HepG2 (cell line): Measurements from ENCODE around the gene RHOT2. TPM values are rescaled to one million over a fixed set of nuclear protein-coding genes. Genes with fewer than 3 reads are reported as not detected.
A peak's percentile ranks its signal among the peaks of the same experiment; 100 is the strongest.

Experiments used
- AGO1 ChIP-seq: fragments of 200-400 bp; formaldehyde crosslinking; IDR thresholded peaks from 2 replicates; pipeline ENCODE4 v1.6.1; 2017; ENCODE audit warnings: mild to moderate bottlenecking, low read depth, low read length, moderate library complexity; ENCODE audit not compliant: poor library complexity, severe bottlenecking
- AGO2 ChIP-seq: fragments of 200-400 bp; formaldehyde crosslinking; optimal IDR thresholded peaks from 2 replicates; pipeline ENCODE3; 2017; ENCODE audit warnings: mild to moderate bottlenecking, low read depth, low read length, moderate library complexity
- FOXO1 ChIP-seq: sonication (generic); formaldehyde crosslinking; IDR thresholded peaks from 2 replicates; pipeline ENCODE4 v1.4.0; 2020; ENCODE audit warnings: missing genetic modification reagents
- HCFC1 ChIP-seq: fragments of 150-350 bp; IDR thresholded peaks from 2 replicates; pipeline ENCODE4 v1.6.1; 2014; ENCODE audit warnings: low read depth, low read length
- ISL2 ChIP-seq: sonication (generic); formaldehyde crosslinking; IDR thresholded peaks from 2 replicates; pipeline ENCODE4 v1.5.0; 2020; ENCODE audit warnings: missing genetic modification reagents
- KDM4B ChIP-seq: sonication (generic); formaldehyde crosslinking; IDR thresholded peaks from 2 replicates; pipeline ENCODE4 v1.4.0; 2020; ENCODE audit warnings: missing genetic modification reagents
- NFE2L1 ChIP-seq: sonication (generic); formaldehyde crosslinking; IDR thresholded peaks from 2 replicates; pipeline ENCODE4 v1.4.0; 2020; ENCODE audit warnings: missing genetic modification reagents, mild to moderate bottlenecking, borderline replicate concordance
- ONECUT2 ChIP-seq: sonication (generic); formaldehyde crosslinking; IDR thresholded peaks from 2 replicates; pipeline ENCODE4 v1.4.0; 2020; ENCODE audit warnings: missing genetic modification reagents
- REPIN1 ChIP-seq: sonication (generic); formaldehyde crosslinking; IDR thresholded peaks from 2 replicates; pipeline ENCODE4 v1.8.0; 2022; ENCODE audit warnings: missing genetic modification reagents, low read depth, mild to moderate bottlenecking, borderline replicate concordance
- SRSF1 ChIP-seq: fragments of 200-400 bp; formaldehyde crosslinking; optimal IDR thresholded peaks from 2 replicates; pipeline ENCODE3; 2017; ENCODE audit warnings: mild to moderate bottlenecking, low read depth, low read length, moderate library complexity
- STAT5B ChIP-seq: sonication (generic); formaldehyde crosslinking; IDR thresholded peaks from 2 replicates; pipeline ENCODE4 v1.4.0; 2020; ENCODE audit warnings: missing genetic modification reagents
- ZNF337 ChIP-seq: sonication (generic); formaldehyde crosslinking; IDR thresholded peaks from 2 replicates; pipeline ENCODE4 v1.5.1; 2020; ENCODE audit warnings: missing genetic modification reagents, low read depth, mild to moderate bottlenecking, borderline replicate concordance
- ZNF382 ChIP-seq: sonication (generic); formaldehyde crosslinking; IDR thresholded peaks from 2 replicates; pipeline ENCODE4 v1.5.0; 2020; ENCODE audit warnings: missing genetic modification reagents, mild to moderate bottlenecking, borderline replicate concordance
- ZNF557 ChIP-seq: sonication (generic); formaldehyde crosslinking; IDR thresholded peaks from 2 replicates; pipeline ENCODE4 v1.4.0; 2020; ENCODE audit warnings: missing genetic modification reagents
- ZNF564 ChIP-seq: sonication (generic); formaldehyde crosslinking; IDR thresholded peaks from 2 replicates; pipeline ENCODE4 v1.8.1; 2023; ENCODE audit warnings: mild to moderate bottlenecking, missing genetic modification reagents
- ZNF607 ChIP-seq: sonication (generic); formaldehyde crosslinking; IDR thresholded peaks from 2 replicates; pipeline ENCODE4 v1.5.1; 2020; ENCODE audit warnings: missing genetic modification reagents, mild to moderate bottlenecking, borderline replicate concordance
- ZNF660 ChIP-seq: sonication (generic); formaldehyde crosslinking; IDR thresholded peaks from 2 replicates; pipeline ENCODE4 v1.5.1; 2020; ENCODE audit warnings: mild to moderate bottlenecking, low read depth, missing genetic modification reagents, borderline replicate concordance
- ZNF775 ChIP-seq: sonication (generic); formaldehyde crosslinking; IDR thresholded peaks from 2 replicates; pipeline ENCODE4 v1.4.0; 2020; ENCODE audit warnings: missing genetic modification reagents, mild to moderate bottlenecking, moderate library complexity, borderline replicate concordance
- ZNF781 ChIP-seq: sonication (generic); formaldehyde crosslinking; IDR thresholded peaks from 2 replicates; pipeline ENCODE4 v1.5.1; 2020; ENCODE audit warnings: borderline replicate concordance, mild to moderate bottlenecking, missing genetic modification reagents; ENCODE audit errors: not compliant biosample characterization
- polyA plus RNA-seq, 8 experiments: library from polyadenylated mRNA; depleted of rRNA in 3 of 8; stranded (reverse) in 7 of 8; unstranded in 1 of 8; fragments of >200 nt; fragmentation: Illumina TruSeq in 4 of 8; extraction: Trizol in 4 of 8; gene quantifications; 2 replicates each; pipeline versions ENCODE4 v1.2.1 to v1.2.3, GENCODE V29; 2011 to 2016; ENCODE audit warnings: low read depth in 4 of 8, missing spikeins in 1 of 8, mixed read lengths in 1 of 8; ENCODE audit not compliant: insufficient read depth in 1 of 8
- total RNA-seq, 5 experiments: library from RNA; depleted of rRNA; stranded (reverse); fragments of >200 nt; fragmentation: Illumina TruSeq; extraction: Trizol; gene quantifications; 2 replicates each; pipeline ENCODE4 v1.2.3, GENCODE V29; 2016; ENCODE audit warnings: low read depth in 1 of 5
- TF ChIP-seq, protein P1 (sequence below): sonication (generic); formaldehyde crosslinking; IDR thresholded peaks from 2 replicates; pipeline ENCODE4 v1.5.1; 2020; ENCODE audit warnings: missing genetic modification reagents, mild to moderate bottlenecking, borderline replicate concordance
- TF ChIP-seq, protein P2 (sequence below): sonication (generic); formaldehyde crosslinking; IDR thresholded peaks from 2 replicates; pipeline ENCODE4 v1.4.0; 2020; ENCODE audit warnings: missing genetic modification reagents
- TF ChIP-seq, protein P3 (sequence below): IDR thresholded peaks from 2 replicates; pipeline ENCODE4 v1.6.1; 2018; ENCODE audit warnings: missing genetic modification reagents

Gene RHOT2
- total and polyA plus RNA-seq, 2 of the 13 experiments (the other 11 are each of a cell fraction or from before 2014, with no cell fraction given) = 63.6 to 76.9 TPM

DNA sequence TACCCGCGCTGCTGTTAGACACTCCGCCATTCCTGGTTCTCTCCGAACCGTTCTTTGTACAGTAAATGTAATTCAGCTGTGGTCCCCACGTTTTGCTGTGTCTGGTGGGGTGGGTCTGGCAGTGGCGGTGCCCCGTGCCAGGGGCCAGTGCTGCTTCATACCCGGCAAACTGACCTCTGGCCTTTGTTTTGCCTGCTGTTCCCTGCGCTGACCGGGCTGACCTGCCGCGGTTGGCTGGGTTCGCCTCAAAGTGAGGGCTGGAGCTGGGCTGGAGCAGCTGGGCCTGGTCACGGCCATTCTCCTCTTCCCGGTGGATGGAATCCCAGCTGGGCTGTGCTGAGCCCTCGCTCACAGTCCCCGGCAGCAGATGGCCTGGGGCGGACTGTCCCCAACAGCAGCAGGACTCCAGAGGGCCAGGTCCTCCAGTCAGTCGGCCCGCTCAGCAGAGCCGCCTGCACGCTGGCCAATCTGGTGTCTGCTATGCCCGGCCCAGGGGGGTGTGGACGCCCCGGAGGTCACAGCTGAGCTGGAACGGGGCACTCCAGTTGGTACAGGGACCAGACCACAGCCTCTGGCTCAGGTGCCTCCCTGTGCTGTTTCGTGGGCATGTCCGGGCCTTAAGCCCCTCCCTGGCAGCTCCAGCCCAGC, 38.6 kb upstream of the RHOT2 start (continued):
- TF ChIP-seq, protein P1, sequence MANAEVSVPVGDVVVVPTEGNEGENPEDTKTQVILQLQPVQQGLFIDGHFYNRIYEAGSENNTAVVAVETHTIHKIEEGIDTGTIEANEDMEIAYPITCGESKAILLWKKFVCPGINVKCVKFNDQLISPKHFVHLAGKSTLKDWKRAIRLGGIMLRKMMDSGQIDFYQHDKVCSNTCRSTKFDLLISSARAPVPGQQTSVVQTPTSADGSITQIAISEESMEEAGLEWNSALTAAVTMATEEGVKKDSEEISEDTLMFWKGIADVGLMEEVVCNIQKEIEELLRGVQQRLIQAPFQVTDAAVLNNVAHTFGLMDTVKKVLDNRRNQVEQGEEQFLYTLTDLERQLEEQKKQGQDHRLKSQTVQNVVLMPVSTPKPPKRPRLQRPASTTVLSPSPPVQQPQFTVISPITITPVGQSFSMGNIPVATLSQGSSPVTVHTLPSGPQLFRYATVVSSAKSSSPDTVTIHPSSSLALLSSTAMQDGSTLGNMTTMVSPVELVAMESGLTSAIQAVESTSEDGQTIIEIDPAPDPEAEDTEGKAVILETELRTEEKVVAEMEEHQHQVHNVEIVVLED (CRISPR knock-in tag) = no peak
- TF ChIP-seq REPIN1 (CRISPR knock-in tag) (no peak), SRSF1 (no peak), ZNF781 (CRISPR knock-in tag) (no peak), ZNF337 (CRISPR knock-in tag) (no peak), ZNF775 (no peak), HCFC1 (no peak), AGO1 (peak; percentile 21), AGO2 (no peak), ZNF564 (CRISPR knock-in tag) (no peak), ISL2 (CRISPR knock-in tag) (no peak), STAT5B (CRISPR knock-in tag) (0 out of 2 replicates have a peak, but pooled peaks have one; percentile 28), ZNF660 (no peak), NFE2L1 (no peak), ZNF557 (CRISPR knock-in tag) (no peak), ZNF607 (CRISPR knock-in tag) (0 out of 2 replicates have a peak, but pooled peaks have one; percentile 28), KDM4B (no peak), ZNF382 (CRISPR knock-in tag) (no peak), ONECUT2 (no peak), FOXO1 (CRISPR knock-in tag) (peak; percentile 19; the same call in 1 of the 2 replicates)
- TF ChIP-seq, protein P2, sequence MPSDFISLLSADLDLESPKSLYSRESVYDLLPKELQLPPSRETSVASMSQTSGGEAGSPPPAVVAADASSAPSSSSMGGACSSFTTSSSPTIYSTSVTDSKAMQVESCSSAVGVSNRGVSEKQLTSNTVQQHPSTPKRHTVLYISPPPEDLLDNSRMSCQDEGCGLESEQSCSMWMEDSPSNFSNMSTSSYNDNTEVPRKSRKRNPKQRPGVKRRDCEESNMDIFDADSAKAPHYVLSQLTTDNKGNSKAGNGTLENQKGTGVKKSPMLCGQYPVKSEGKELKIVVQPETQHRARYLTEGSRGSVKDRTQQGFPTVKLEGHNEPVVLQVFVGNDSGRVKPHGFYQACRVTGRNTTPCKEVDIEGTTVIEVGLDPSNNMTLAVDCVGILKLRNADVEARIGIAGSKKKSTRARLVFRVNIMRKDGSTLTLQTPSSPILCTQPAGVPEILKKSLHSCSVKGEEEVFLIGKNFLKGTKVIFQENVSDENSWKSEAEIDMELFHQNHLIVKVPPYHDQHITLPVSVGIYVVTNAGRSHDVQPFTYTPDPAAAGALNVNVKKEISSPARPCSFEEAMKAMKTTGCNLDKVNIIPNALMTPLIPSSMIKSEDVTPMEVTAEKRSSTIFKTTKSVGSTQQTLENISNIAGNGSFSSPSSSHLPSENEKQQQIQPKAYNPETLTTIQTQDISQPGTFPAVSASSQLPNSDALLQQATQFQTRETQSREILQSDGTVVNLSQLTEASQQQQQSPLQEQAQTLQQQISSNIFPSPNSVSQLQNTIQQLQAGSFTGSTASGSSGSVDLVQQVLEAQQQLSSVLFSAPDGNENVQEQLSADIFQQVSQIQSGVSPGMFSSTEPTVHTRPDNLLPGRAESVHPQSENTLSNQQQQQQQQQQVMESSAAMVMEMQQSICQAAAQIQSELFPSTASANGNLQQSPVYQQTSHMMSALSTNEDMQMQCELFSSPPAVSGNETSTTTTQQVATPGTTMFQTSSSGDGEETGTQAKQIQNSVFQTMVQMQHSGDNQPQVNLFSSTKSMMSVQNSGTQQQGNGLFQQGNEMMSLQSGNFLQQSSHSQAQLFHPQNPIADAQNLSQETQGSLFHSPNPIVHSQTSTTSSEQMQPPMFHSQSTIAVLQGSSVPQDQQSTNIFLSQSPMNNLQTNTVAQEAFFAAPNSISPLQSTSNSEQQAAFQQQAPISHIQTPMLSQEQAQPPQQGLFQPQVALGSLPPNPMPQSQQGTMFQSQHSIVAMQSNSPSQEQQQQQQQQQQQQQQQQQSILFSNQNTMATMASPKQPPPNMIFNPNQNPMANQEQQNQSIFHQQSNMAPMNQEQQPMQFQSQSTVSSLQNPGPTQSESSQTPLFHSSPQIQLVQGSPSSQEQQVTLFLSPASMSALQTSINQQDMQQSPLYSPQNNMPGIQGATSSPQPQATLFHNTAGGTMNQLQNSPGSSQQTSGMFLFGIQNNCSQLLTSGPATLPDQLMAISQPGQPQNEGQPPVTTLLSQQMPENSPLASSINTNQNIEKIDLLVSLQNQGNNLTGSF (CRISPR knock-in tag) = no peak; the same call in 1 of the 2 replicates
- TF ChIP-seq, protein P3, sequence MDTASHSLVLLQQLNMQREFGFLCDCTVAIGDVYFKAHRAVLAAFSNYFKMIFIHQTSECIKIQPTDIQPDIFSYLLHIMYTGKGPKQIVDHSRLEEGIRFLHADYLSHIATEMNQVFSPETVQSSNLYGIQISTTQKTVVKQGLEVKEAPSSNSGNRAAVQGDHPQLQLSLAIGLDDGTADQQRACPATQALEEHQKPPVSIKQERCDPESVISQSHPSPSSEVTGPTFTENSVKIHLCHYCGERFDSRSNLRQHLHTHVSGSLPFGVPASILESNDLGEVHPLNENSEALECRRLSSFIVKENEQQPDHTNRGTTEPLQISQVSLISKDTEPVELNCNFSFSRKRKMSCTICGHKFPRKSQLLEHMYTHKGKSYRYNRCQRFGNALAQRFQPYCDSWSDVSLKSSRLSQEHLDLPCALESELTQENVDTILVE (CRISPR knock-in tag) = no peak
